GM19023 (cell line): Measurements from ENCODE around the gene DUSP8.

ENCODE experiments used
- ATAC-seq: cut with Tn5 transposase; IDR thresholded peaks from one replicate; pipeline ENCODE4 v1.9.1; 2021; ENCODE audit warnings: mild to moderate bottlenecking, moderate library complexity; ENCODE audit not compliant: unreplicated experiment

The DUSP8 gene

DNA sequence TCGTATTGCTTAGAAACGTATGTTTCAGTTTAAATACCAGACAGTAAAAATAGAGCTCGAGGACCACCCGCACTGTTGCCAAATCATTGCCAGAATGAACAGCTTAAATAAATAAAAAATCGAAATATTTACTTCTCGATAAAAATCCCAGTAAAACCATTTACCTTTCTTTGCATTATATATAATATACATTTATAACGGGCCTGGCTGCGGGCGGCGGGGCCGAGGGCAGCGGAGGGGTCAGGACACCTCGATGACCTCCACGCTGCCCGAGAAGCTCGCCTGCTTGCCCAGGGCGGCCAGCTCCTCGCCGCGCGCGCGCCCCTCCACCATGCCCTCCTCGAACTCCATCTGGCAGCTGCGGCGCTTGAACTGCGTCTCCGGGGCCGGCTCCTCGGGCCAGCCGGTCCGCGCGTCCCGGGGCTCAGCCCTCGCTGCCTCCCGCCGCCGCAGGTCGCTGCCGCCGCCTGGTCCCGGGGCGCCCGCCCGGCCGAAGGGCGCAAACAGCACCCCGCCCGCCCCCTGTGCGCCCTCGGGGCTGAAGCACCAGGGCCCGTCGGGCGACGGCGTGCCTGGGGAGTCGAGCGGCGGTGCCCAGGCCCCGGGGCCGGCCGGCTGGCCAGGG is 15.7 kb downstream of the DUSP8 start:
- ATAC-seq = no peak

DNA sequence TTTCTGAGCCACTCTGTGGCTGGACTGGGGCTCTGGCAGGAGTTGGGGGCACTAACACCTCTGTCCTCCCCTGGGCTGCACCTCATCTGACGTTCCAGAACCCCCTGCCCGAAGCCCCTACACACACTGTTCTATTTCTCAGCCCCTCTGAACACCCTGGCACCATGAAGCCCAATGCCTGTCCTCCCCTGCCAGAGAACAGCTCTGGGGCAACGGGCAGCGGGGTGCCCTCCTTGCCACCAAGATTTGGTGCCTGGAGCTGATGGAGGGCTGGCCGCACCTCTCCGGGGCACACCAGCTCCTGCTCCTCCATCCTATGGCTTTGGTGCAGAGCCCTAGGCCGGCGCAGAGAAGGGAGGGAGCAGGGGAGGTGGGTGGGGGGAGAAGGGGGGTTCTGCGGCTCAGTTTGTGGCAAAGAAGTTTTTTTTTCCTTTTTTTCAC is 16.3 kb downstream of the DUSP8 start:
- ATAC-seq = no peak

DNA sequence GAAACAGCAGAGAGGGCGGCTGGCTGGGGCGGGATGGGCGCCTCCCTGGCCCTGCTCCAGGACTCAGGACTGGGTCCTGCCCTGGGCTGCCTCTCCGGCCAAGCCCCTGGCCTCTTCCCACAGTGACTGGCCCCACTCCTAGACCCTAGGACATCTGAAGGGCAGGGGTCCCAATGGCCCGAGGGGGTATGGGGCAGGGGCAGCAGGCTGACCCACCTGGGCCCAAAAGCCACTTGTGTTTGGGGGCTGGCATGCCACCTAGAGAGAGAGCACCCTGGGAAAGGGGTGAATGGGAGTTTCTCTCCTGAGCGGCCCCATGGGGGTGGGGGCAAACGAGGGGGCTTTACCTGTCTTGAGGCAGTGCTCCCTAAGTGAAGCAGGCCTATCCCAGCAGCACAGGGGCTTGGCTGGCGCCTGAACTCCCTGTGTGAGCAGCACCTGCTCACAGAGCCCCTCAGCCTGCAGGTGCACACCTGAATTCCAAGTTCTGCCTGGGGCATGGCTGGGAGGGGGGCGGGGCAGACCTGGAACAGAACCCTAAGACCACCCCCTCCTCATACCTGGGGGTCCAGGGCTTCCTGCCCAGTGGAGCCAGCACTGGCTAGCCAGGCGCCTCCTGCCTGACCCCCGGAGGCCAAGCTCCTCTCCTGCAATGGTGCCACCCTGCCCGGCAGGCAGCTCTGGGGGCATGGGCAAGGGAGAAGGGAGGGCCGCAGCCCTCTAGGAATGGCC is 16.9 kb downstream of the DUSP8 start:
- no peak for ATAC-seq

DNA sequence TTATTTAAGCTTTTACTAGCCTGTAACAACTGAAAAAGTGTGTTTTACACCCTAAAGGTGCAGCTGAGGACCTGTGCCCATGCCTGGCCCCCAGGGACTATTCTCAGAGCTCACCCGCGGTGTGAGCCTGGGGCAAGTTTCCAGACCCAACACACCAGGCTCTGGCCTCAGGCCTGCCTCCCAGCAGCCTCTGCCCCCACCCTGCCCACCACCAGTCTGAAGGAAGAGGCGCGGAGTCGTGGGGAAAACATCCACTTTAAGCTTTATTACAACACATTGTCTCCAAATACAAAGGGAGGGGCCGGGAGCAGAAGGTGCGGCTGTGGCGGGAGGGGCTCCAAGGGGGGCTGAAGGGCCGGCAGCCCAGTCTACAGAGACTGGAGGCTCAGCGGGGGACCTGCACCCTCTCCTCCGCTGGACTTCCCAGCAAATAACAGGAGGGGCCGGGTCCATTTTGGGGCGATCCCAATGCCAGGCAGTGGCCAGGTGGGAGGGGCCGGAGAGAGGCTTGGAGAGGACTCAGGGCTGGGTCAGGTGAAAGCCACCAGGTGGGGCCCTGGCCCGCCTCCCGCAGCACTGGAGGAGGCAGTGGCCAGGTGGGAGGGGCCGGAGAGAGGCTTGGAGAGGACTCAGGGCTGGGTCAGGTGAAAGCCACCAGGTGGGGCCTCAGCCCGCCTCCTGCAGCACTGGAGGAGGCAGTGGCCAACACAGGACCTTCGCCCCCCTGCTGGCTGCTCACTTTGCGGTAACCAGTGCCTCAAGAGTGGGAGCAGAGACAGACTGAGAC is 18.1 kb downstream of the DUSP8 start:
- no peak for ATAC-seq

DNA sequence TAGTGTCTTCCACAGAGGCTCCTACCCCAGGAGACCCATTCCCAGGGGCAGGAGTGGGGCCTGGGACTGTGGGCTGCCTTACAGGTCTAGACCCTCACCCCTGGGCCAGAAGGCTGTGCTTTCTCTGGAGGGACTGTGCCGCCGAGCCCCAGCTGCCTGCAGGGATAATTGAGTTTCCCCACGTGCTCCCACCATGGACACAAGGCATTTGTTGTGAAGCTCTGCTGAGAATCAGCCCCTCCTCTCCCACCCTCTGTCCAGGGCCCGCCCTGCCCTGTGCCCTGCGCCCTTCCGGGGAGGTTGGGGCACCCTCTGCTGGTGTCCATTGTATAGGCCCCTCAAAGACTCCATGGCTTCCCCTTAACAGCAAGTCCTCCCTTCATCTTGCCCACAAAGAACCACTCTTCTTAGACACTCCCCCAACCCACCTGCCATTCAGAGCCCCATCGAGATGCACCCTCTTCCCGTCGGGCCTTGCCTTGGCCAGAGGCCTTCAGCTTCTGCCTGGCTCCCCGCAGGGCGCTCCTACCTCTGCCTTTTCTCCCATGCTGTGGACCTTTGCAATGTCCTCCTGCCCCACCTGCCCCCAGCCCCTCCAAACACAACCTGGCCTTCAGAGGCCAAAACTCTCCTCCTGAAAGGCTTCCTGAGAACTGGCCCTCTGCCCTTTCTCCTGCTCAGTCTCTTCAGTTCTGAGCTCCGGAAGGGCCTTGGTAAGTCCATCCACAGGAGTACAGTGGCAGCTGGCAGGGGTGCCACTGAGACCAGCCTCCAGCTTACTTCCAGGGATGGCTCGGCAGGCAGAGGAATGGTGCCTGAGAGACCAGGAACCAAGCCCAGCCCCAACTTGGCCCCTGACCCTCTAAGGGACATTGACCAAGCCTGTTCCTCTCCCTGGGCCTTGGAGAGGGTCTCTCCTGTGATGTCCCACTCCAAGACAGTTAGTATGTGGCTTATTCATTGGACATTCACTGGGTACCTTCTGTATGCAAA is 22.4 kb downstream of the DUSP8 start:
- no peak for ATAC-seq

- ATAC-seq = no peak
Measured at GRCh38 chr11:1548221-1549070, 23.6 kb downstream of the DUSP8 start.

GRCh38 chr11:1547467-1548098 is 24.5 kb downstream of the DUSP8 start:
- no peak for ATAC-seq

GRCh38 chr11:1546536-1547466 is 25.3 kb downstream of the DUSP8 start:
- ATAC-seq = no peak

GRCh38 chr11:1546077-1546535 is 26.0 kb downstream of the DUSP8 start:
- no peak for ATAC-seq

DNA sequence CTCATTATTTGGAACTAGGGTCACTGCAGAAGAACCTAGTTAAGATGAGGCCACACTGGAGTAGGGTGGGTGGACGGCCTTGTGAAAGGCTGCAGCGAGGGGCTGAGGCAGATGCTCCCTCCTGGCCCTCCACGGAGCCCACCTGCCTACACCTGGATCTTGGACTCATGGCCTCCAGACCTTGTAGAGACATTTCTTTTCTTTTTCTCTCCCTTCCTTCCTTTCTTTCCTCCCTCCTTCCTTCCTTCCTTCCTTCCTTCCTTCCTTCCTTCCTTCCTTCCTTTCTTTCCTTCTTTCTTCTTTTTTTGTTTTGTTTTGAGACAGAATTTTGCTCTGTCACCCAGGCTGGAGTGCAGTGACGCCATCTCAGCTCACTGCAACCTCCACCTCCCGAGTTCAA is 26.6 kb downstream of the DUSP8 start:
- ATAC-seq = no peak

DNA sequence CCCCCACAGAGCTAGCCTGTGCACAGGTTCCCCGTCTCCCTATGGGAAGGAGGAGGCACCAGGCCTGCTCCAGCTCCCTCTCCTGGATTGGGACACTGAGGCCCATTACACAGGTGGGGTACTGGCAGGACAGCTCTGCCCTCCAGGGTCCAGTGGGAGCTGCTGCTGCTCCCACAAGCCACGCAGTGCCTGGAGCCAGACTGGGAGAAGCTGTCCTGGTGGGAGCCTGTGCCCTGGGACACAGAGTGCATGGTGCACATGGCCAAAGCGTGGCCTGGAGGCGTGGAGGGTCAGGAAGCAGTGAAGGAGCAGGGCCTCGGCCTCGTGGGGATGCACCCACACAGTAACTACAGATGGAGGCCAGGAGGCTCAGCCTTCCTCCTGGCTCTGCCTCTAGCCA is 27.5 kb downstream of the DUSP8 start:
- no peak for ATAC-seq

GRCh38 chr11:1543606-1544263 is 28.3 kb downstream of the DUSP8 start:
- ATAC-seq = no peak

- no peak for ATAC-seq
Measured at GRCh38 chr11:1542267-1542666, 29.8 kb downstream of the DUSP8 start.

- no peak for ATAC-seq
Measured at GRCh38 chr11:1541474-1542204, 30.4 kb downstream of the DUSP8 start.

DNA sequence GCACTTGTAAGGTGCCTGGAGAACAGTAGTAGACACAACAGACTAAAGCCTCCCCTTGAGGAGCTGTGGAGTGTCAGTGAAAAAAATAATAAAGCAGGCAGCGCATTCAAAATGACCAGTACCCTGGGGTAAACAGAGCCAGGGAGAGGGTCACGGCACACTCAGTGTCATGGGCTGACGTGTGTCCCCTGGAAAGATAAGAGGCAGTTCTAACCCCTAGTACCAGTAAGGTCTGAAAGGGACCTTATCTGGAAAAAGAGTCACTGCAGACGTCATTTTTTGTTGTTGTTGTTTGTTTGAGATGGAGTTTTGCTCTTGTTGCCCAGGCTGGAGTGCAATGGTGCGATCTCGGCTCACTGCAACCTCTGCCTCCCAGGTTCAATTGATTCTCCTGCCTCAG is 32.0 kb downstream of the DUSP8 start:
- ATAC-seq = no peak

GRCh38 chr11:1538153-1538552 is 33.9 kb downstream of the DUSP8 start:
- ATAC-seq = no peak
